NCI-H2029 treated with DMSO at 0.1 percent for 48 hours (cell line): ENCODE measurements around the gene EHMT1.

Experiments used
- DNase-seq: peaks from one replicate; lab custom pipeline; 2025; lab: John Stamatoyannopoulos, UW

EHMT1 gene

DNA sequence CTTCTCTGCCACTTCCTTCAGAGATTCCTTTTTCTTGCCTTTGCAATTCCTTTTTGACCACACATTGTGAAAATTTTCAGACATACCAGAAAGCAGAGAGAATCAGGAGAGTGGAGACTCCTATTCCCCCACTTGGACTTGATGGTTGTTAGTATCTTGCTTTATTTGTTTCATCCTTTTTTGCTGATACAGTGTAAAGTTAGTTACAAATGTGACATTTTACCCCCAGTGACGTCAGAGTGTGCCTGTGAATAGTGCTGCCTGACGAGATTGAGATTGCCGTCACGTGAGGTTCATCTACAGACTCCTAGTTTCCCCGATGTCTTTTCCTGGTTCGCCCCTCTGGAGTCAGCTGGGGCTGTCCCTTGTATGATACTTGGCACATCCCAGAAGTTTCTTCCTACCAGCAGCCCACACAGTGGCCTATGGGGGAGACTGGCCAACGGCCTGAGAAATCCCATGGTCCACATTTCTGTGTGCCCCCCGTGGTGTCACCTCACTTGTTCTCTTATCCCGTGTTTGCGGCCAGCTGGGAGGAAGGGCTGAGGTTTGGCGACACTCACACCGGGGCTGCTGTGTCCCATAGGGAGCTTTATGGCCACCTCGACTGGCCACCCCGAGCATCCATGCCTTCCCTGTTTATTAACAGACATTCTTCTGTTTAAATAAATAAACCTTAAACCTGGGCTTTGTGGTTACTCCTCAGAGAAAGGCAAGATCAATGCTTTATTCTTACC, 210.6 kb downstream of the EHMT1 start:
- no peak for DNase-seq

DNA sequence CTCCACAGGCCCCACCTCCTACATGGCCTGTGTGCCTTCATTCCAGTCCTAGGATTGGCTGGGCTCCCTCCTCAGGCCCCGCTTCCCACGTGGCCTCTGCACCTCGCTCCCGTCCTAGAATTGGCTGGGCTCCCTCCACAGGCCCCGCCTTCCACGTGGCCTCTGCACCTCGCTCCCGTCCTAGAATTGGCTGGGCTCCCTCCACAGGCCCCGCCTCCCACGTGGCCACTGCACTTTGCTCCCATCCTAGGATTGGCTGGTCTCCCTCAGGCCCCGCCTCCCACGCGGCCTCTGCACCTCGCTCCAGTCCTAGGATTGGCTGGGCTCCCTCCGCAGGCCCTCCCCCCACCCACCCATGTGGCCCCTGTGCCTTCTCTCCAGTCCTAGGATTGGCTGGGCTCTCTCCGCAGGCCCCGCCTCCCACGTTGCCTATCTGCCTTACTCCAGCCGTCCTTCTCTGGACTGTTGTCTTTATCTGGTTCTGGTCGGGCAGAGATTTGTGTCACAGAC, 213.4 kb downstream of the EHMT1 start:
- DNase-seq = no peak

DNA sequence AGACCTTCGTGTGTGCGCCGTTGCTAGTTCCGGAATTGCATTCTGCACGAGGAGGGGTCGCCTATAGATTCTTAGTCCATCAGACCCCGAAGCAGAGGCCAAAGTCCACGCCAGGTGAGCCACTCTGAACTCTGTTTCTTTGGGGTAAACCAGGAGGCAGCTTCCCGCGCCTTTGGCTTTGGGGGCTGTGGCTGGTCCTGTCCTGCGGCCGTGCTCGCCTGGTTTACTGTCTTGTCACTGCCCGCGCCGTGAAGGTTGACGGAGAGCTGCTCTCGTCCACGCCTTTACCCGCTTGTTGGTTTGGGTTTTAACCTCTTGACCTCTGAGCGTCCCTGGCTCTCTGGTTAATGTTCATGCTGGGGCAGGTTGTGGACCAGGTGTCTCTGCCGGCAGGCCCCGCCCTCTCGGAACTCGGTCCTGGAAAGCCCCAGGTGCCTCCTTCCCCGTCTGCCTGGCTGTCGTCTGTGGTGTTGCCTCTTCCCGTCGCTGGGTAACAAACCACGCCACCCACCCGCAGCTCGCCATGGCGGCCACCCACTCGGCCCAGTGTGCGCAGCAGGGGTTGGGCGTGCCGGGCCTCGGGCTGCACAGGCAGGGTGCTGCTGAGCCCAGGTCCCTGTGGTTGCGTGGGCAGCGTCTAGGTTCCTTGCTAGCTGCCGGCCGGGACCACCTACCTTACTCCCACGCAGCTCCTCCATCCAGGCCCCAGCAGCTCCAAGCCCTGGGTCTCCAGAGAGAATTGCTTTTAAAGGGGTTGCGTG, 214.2 kb downstream of the EHMT1 start:
- DNase-seq = no peak

DNA sequence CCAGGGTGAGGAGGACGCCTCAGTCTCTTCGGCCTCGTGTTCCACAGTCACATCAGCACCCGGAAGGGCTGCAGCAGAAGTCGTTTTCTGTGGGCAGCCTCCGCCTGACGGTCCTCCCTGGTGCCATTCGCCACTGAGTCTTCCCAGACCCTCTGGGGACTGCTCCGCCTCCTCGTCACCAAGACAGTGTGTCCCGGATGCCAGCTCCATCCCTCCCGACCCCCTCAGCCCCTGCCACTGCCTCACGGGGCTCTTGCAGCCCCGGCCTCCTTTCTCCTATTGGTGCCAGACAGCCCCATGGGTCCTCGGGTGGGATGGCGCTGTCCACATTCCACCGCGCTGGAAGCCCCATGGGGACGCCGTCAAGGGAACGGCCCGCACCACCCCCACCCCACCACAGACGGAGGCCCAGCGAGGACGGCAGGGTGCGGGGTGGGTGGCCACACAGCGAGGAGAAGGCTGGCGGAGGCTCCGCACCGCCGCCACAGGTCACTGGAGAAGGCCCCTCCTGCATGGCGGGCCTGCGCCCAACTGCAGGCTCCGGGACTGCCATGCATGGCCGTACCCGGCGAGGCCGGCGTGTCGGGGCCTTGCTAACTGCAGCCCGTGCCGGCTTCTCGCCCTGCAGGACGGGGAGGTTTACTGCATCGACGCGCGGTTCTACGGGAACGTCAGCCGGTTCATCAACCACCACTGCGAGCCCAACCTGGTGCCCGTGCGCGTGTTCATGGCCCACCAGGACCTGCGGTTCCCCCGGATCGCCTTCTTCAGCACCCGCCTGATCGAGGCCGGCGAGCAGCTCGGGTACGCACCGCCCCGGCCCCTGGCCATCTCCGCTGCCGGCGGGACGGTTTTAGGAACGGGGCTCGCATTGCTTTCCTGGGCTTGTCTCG, 215.2 kb downstream of the EHMT1 start:
- no peak for DNase-seq

DNA sequence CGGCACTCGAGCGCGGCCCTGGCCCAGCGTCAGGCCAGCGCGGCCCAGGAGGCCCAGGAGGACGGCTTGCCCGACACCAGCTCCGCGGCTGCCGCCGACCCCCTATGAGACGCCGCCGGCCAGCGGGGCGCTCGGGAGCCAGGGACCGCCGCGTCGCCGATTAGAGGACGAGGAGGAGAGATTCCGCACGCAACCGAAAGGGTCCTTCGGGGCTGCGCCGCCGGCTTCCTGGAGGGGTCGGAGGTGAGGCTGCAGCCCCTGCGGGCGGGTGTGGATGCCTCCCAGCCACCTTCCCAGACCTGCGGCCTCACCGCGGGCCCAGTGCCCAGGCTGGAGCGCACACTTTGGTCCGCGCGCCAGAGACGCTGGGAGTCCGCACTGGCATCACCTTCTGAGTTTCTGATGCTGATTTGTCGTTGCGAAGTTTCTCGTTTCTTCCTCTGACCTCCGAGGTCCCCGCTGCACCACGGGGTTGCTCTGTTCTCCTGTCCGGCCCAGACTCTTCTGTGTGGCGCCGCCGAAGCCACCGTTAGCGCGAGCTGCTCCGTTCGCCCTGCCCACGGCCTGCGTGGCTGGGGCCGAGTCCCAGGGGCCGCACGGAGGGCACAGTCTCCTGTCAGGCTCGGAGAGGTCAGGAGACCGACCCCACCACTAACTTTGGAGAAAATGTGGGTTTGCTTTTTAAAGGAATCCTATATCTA, 216.2 kb downstream of the EHMT1 start:
- no peak for DNase-seq

DNA sequence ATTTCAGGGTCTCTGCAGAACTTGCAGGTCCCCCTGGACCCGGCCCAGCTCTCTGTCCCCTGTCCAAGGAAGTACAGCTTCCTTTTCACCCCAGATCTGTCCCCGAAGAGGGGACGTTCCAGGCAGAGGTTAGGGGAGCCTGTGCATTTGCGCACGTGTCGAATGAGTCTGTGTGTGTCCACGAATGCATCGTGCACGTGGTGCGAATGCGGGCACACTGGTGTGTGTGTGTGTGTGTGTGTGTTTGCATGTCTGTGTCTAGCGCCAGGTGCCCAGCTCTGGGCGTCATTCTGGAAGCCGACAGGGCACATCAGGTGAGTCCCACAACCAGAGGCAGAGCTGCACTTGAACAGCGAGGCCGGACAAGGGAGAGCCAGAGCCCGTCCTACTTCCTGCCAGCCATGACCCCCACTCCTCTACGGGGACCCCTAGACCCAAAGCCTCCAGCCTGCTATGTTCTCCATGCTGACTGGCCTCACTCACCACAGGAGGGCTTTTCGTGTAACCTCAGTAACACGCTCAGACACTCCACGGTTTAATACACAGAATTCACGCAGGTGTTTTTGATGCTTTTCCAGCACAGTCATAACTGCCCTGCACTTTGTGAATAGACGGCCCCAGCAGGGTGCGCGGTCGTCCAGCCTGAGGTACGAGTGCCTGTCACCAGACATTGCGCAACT, 217.5 kb downstream of the EHMT1 start:
- DNase-seq = no peak

DNA sequence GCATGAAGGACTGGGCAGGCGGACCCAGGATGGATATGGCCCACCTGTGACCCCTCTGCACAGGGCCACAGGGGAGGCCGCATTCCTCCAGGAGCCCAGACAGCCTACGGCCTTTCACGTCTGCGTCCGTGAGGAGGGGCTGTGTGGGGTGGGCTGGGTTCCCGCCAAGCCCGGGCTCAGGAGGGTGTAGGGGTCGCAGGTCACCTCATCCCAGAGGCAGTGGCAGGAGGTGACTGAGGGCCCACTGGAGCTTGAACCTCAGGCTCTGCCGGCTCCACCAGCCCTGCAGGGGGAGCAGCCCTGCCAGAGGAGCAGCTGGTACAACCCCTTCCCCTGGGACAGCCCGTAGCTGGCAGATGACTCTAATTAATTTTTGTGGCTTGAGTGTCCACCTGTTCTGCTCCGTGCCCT, 218.0 kb downstream of the EHMT1 start:
- no peak for DNase-seq

DNA sequence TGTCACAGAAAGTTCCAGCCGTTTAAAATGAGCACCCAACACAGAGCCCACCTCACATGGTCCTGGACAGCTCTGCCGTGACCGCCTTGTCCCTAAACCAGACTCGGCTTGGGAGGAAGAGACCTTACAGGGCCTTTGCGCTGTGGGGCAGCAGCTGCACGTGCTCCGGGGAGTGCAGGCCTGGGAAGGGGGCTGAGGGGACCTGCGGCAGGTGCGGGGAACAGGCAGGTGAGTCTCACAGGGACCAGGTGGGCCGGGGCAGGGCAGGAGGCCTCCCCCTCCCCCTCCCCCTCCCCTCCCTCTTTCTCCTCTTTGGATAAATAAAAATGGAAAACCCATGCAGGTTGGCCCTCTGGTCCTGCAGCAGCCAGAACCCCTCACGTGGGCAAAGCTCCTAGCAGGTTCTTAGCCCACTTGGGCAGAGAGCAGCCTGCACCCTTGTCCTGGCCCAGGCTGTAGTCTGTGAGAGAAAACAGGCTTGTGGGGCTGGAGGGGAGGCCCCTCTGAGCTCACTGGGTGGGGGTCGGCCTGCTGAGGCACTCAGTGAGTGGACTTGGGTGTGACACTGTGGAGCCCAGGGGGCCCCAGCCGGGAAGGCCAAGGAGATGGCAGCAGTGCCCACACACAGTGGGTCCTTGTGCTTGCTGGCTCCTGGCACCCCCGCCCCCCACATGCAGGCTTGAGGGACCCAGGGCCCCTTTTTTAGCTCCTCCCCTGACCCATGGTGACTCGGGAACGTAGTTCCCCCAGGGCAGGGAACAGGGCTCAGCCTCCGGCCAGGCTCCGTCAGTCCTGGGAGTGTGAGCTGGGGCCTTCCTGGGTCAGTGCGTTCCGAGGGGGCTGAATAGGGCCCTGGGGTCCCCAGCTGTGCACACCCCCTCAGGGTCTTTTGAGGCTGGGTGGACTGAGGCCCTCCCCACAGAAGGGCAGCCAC, 218.8 kb downstream of the EHMT1 start:
- no peak for DNase-seq

DNA sequence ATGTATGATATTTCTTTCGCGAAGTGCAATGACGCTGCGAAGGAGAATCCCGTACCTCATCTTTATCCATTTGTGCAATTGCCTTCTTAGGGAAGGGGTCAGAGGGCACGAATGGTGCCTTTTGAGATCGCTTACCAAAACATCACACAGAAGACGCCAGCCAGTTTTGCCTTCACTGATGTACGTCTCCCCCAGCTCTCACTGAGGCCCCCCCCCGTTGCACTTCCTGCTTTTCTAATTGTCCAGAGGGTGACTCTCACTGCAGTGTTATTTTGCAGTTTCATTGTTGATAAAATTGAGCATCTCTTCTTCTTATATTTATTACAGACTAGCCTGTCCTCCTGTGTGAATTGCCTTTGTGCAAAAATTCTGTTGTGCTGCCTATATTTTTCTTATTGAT, 219.8 kb downstream of the EHMT1 start:
- DNase-seq = no peak

DNA sequence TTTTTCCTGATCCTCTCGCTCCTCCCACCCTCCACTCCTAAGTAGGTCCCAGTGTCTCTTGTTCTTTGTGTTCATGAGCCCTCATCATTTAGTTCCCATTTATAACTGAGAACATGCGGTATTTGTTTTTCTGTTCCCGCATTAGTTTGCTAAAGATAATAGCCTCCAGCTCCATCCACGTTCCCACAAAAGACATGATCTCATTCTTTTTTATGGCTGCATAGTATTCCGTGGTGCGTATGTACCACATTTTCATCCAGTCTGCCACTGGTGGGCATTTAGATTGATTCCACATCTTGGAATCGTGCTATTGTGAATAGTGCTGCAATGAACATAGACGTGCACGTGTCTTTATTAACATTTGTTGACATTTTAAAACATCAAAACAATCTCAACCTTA, 224.6 kb downstream of the EHMT1 start:
- no peak for DNase-seq

DNA sequence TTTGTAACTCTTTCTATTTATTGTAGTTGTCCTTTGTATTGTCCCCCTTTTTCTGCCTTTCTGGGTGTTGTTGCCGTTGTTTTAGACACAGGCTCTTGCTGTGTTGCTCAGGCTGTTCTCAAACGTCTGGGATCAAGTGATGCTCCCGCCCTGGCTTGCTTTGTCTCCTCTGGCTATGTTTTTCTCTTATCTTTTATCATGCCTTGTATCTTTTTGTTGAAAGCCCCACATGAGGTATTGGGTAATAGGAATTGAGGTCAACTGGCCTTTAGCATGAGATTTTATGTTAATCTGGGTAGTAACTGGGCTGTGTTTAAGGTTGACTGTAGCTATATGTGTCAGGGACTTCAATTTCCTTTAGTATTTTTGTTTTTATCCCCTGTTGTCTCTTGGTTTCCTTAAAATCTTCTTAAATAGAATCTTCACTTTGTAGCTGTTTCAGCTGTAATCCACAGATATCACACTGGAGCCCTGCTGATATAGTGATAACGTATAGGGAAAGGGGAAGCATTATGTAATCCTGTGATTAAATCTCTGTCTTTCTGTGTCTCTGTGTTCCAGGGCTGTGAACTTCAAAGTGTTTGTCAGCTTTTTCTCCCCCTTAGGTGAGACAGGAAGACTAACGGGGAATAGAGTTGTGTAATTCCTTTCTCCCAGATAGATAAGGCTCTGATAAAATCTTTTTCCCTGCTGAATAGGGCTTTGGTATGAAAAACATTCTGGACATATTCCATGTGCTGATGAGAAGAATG, 232.9 kb downstream of the EHMT1 start:
- no peak for DNase-seq

DNA sequence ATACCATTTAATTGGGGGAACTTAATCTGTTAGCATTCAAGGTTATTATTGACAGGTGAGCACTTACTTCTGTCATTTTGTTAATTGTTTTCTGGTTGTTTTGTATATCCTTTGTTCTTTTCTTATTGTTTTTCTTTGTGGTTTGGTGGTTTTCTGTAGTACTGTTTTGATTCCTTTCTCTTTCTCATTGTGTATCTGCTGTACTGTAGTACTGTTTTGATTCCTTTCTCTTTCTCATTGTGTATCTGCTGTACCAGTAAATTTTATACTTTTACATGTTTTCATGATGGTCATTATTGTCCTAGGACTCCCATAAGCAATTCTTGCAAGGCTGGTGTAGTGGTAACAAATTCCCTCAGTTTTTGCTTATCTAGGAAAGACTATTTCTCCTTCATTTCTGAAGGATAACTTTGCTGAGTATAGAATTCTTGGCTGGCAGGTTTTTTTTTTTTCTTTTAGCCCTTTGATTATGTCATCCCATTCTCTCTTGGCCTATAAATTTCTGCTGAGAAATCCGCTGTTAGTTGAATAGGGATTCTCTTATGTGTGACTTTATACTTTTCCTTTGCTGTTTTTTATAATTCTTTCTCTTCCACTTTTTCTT, 234.7 kb downstream of the EHMT1 start:
- DNase-seq = no peak

DNA sequence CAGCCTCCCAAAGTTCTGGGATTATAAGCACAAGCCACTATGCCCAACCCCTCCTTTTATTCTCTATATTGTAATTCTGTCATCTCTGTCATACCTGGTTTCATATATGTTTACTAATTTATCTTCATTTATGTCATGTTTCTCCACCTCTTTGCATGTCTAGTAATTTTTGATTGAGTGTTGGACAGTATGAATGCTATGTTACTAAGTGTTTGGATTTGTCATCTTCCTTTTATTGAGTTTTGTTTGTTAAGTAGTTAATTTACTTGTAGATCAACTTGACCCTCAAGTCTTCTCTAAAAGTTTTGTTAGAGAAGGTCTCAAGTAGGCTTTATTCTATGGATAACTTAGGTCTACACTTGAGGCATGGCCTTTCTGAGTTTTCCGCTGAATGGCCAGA, 241.6 kb downstream of the EHMT1 start:
- no peak for DNase-seq

DNA sequence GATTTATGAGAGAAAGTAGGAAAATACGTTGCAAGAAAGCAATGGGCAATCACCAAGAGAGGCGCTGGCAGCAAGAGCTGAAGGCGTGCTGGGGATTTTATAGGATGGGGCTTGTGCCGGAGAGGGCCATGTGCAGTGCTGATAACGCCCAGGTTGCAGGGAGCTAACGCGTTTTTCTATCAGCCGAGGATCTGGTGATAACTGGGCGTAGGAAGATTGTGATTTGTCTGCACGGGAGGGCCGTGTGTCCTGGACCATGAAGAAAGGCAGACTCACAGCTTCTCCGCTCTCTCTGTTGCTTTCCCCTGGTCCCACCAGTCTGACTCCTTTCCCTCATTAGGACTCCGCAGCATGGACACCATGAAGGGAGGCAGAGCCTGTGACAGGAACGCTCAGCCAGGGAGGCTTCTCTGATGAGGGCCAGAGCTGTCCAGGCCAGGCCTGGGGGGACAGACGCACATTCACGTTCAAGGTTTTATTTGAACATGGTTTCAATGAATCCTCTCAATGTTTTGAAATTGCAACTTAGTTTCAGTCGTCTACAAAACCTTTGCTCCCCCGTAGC, 246.9 kb downstream of the EHMT1 start:
- no peak for DNase-seq

DNA sequence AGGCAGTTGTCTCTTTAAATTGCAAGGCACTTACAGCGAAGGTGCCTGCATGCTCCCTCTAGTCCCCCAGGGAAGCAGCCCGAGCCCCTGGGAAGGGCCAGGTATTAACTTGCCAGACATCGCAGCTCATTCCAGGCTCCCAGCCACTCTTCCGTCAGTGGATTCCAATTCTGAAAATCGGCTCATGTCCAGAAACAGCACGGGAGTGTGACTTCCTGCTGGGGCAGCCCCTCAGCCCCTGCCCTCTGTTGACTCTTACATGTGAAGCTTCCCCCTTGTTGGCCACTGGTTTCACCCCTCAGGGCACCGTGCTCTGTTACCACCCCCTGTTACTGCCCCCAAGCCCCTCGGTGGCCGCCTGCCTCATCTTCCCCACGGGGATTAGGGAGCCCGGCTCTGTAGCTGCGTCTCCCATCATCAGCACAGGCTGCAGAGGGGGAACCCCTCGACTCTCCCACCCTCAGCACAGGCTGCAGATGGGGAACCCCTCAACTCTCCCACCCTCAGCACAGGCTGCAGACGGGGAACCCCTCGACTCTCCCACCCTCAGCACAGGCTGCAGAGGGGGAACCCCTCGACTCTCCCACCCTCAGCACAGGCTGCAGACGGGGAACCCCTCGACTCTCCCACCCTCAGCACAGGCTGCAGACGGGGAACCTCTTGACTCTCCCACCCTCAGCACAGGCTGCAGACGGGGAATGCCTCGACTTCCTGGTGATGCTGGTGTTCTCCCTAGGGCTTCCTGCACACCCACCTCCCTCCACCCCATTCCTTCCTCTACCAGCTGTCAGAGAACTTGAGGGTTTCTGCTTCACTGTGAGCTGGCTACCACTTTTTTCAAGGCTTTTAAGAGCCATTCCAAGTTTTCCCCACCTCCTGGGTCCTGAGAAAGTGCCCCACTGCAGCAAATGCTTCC, 247.7 kb downstream of the EHMT1 start:
- DNase-seq = no peak

DNA sequence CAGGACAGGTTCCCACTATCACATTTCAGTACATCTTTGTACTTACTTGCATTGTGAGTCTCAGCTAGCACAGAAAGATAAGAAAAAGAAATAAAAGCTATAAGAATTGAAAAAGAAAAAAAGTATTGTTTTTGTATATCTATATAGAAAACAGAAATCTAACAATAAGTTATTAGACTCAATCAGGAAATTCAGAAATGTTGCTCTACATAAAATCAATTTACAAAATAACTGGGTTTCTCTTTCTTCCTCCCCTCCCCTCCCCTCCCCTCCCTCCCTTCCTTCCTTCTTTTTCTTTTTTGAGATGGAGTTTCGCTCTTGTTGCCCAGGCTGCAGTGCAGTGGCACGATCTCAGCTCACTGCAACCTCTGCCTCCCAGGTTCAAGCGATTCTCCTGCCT, 251.6 kb downstream of the EHMT1 start:
- DNase-seq = no peak

DNA sequence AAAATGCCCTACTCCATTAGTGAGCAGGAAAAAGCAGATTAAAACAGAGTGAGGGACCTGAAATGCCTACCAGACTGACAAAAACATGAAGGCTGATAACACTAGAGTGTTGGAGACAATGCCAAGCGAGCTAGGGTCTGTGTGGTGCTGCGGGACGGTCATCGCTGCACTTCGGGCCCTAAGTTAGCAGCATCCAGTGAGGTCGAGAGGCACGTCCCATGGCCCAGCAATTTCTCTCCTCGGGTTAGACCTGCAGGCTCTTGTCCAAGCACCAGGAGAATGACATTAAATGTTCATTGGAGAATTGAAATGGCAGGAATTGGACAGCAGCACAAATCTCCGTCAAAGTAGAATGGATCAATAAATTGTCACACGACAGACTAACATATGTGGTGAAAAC, 253.5 kb downstream of the EHMT1 start:
- DNase-seq = no peak

DNA sequence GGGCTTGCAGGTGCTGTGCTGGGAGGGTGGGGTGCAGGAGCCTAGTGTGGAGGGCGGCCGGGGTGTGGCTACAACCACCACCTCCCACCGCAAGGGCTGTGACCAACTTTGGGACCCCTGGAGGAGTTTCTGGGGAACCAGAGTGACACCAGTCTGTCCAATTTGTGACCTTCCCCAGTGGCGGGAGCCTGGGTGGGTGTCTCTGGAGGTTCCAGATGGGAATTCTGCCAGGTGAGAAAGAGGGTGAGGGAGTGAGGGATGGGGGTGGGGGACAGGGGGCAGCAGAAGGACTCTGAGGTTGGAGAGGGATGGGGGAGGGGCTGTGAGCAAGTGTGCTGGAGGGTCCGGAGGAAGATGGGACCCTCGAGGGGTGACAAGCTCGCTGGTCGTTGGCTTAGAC, 254.6 kb downstream of the EHMT1 start:
- DNase-seq = no peak
